EL (cell line): ENCODE data around the gene CPNE4.

Source experiments
- DNase-seq: peaks from one replicate; pipeline ENCODE4 v3.0.0-alpha.2; 2016

The CPNE4 gene

DNA sequence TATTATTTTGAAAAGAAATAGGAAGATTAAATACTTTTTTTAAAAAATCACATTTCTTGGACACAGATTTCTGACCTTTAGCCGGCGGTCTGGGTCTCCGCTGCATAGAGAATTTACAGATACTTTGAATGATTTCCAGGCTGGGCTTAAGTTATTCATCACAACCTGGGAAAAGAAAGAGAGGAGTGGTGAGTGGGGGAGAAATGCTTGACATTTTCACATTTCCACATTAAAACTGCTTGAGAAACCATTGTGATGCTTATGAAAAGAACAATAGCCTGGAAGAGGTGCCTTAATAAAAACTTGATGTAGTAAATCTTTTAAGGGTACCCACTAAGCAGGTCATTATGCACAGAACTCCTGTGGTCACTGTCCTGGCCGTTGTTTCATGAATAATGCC lies 365.2 kb downstream of the CPNE4 start:
- DNase-seq = no peak

DNA sequence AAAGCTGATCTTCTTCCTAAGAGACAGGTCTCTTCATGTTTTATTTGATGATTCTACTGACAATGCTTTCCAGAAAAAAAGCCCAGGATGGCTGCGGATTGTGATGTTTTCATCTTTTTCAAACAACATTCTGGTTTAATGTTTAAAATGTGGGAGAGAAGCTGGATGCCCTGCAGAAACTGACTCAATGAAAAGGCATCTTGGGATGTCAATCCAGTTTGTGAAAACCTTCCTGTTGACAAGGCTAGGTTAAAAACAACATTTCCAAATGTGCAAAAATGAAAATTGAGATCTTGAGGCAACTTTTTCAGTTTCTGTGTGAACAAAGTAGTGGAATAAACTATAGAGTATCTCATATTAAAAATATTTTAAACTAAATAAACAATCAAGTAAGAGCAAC lies 376.0 kb downstream of the CPNE4 start:
- no peak for DNase-seq

DNA sequence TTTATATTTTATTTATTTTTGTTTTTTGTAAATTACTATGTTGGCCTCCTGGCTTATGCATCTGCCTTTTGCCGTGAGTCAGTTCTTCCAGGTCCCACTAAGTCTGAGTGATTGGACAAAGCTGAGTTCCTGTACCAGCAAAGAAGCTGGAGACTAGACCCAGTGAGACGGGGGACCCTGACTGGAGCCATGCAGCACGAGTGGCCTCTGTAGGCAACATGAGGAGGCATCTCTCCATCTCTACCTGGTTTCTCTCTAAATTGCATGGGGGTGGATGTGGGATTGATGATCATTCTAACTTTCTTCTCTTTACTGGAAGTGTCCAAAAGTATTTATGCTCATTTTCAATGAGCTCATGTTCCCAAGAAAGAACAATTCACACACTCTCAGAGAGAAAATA lies 376.7 kb downstream of the CPNE4 start:
- DNase-seq = no peak

DNA sequence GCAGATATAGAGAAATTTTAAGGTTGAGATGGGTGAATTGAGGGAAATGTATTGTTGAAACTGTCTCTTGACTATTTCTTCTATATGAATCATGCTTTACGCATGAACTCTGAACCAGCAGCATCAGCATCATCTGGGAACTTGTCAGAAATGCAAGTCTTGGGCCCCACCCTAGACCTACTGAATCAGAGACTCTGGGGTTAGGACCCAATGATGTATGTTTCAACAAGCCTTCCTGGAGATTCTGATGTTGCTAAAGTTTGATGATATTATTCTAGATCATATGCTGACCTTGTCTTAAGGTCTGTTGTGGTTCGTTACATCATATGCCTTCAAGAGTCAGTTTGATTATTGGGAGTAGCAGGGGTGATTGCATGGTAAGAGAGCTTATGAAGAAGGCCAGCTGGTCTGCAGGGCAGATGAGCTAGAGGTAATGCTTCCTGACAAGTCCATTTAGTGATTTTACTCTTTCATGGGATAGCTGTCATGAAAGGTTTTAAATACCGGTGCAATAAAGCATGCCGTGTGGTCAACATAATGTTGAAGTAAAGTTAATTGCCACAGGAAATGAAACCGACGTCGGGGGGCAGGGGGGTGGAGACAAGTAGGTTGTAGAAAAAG lies 379.6 kb downstream of the CPNE4 start:
- peak; percentile 2 for DNase-seq

DNA sequence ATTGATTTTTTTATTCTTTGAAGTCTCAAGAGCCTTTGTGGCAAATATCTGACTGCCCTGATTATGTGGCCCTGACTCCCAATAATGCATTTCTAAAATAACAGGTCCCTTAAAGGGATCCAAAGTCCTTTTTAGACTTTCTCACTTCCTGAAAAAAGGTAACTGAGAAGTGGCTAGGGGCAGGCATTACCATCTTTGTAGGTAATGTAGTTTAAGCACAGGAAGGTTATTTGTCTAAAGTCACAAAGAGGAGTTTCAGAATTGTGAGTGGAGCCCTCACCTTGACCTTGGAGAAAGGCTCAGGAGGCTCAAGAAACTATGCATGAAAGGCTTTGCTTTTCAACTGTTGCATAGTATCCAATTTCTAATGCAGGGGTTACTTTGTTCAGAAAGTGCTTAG lies 389.2 kb downstream of the CPNE4 start:
- no peak for DNase-seq

DNA sequence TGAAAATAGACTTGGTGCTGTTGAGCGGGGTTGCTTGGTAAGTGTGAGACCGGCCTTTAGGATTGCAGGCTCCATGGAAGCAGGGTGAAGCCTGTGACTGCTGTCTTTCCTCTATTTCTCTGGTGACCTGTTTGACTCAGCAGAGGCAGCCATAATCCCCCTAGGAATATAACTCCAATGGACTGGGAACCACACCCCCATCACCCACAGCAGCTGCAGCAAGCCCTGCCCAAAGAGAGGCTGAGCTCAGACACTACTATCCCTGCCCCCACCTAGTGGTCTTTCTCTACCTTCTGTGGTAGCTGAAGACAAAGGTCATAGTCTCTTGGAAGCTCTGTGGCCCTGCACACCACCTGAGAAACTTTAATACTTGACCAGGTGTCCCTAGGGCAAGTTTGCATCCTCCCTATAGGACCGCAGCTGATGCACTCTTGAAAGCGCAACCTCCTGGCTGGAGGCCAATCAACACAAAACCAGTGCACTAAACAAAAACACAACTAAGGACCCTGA lies 398.5 kb downstream of the CPNE4 start:
- DNase-seq = no peak

DNA sequence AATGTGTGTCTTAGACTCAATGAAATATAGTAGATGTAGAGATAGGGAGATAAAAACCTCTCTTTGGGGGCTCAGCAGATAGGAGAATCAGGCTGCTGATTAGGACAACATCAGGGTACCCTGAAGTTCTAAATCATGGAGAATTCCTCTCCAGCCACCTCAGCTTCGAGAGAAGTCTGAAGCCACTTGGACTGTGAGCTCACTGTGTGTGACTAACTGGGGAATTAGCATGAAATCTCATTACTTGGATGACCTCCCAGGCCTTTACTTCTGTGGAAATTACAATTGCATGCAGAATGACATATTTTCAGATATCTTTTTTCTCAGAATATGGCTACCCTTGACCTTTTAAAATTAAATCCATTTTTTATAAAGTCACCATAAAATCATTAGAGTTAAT lies 404.0 kb downstream of the CPNE4 start:
- peak; percentile 5 for DNase-seq

DNA sequence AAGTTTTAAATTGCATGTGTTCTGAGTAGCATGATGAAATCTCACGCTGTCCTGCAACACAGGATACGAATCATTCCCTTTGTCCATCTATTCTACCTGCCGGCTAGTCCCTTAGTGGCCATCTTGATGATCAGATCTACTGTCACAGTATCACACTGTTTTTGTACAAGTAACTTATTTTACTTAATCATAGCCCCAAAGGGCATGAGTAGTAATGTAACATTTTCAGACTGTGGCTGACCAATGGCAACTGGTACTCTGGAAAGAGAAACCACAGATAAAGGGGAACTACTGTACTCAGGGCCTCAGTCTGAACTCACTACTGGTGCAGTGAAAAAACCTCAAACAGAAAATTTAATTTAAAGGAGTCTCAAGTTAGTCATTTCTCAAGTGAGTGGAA lies 404.7 kb downstream of the CPNE4 start:
- DNase-seq = peak; percentile 3

DNA sequence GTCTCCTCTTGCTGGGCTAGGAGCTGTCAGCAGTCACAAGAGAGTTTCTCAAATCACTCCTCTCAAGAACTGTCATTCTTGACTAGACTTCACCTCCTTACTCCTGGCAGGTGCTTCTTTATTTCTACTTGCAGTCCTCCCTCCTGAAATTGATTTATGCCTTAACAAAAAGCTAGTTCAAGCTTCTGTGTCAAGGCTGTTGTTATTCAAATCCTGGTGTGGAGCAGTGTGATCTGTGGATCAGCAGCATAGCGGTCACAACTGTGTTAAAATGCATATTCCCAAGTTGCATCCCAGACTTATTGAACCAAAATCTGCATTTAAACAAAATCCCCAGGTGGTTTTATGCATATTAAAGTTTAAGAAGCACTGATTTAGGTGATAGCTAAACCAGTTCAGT lies 411.4 kb downstream of the CPNE4 start:
- DNase-seq = no peak

DNA sequence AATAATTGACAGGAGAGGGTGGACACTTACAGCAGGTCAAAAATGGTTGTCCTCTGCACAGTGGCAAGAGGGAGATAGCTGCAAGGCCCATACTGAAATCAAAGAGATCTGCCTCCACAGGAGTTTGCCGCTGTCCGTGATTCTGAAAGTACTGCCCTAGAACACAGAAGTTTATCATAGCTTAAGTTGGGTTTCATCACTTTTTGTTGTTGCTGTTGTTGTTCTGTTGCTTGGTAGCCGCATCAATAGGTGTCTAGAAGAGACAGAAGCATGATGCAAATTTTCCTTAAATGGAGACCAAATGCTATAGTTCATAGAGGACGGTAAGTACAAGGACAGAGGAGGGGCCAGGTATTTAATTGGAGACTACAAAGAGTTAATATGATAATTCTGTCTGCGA lies 412.1 kb downstream of the CPNE4 start:
- DNase-seq = no peak

DNA sequence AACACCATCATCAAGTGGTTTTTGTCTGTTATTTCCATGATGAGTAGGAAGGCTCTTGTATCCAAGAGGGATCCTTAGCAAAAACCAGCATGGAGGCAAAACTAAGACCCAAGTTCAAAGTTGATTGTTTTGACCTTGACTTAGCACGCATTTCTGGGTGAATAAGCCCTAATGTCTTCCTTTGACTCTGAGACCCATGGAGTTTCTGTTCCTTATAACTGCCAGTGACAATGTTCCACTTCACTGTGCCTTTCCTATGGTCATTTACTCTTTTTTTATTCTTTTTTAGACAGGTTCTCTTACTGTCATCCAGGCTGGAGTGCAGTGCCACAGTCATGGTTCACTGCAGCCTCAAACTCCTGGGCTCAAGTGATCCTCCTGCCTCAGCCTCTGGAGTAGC lies 413.8 kb downstream of the CPNE4 start:
- no peak for DNase-seq

DNA sequence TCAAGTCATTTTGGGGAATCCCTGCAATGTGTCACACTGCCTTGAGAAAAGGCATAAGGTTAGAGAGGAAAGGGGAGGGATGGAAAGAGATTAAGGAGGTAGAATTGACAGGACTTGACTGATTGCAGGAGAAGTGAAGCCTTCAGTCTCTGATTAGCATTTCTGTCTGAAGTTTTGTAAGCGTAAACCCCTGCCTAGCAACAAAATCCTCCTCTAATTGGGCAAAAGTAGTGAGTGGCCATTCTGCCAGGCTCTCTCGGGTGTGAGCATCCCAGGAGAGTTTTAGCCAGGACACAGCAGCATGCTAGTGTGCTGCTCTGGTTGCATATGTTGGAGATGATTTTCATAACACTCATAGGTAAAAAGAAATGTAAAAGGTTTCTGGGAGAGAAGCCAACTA lies 415.0 kb downstream of the CPNE4 start:
- DNase-seq = no peak

DNA sequence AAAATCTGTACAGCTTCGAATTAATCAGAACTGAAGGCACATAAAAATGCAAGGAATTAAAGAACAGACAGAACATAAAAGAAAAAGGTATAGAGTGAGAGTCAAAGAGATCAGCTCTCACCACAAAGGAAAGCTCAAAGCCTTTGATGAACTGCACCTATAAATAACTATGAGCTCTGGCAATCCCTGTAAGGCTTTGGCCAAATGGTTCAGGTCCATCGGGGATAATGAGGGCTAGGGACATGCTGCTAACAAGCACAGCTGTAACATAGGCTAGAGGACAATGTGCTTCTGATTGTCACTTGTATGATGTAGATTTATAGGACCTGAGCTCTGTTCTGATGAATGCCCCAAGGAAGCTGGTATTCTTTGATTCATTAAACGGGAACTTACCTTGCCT lies 418.1 kb downstream of the CPNE4 start:
- DNase-seq = no peak

DNA sequence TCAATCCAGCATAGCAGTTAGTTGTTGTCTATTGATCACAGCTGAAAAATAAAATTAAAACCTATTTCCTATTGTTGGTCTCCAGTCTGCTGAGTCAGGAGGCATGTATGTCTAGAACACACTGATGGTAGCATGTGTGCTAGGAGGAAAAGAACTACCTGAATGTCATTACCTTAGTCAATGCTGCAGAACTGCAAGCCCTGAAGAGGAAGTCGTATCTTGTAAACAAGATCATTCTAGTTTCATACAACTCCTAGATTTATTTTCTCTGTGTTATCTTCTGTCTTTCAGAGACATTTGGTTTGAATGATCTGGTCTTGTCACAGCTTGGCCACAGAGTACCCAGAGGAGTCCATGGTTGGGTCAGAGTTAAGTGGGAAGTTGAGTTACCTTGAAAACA lies 422.1 kb downstream of the CPNE4 start:
- no peak for DNase-seq

DNA sequence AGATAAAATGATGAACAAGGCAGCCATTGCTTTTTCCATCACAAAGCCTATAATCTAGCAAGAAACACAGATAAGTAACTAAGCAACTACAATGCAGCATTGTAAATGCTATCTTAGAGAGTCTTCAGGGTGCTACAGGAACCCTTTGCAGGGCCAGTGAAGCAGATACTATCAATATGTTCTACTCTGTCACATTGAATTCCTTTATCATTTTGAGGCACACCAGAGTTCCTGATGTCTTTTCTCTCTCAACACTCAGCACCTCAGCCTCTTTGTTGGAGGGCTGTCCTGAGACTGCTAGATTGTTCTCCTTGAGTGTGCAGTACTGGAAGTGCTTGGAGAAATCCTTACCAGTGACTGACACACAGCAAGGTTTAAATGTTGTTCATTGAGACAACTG lies 424.6 kb downstream of the CPNE4 start:
- no peak for DNase-seq

DNA sequence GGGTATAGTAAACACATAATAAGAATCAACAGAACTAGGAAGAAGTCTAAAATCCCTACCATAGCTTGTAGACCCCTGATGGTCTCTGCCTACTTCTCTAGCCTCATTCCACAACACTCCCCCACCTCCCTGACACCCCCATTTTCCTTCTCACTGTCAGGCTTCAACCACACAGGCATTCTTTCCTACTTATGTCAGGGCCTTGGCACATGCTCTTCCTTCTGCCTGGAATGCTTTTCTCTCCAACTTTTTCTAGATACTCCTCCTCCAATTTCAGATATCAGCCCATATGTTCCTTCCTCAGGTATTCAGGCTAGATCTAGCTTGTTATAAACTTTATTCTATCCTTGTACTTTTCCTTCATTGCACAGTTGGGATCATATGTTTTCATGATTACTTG lies 426.1 kb downstream of the CPNE4 start:
- peak; percentile 25 for DNase-seq

DNA sequence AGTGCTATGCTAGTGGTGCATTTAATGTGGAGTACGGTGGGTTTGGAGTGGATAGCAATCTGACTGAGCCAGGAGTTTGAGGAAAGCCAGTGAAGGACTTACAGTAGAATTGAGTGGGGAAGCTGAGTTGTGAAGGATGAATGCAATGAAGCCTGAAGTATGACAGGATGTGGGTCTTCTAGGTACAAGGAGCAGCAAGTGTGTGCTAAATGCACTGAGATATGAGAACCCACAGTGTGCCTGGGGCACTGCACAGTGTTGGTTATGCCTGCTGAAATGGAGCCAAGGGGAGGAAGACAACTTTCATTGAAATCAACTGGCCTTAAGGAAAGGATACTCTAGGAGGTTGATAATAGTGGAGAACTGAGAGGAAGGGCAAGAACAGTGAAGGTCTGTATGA lies 426.5 kb downstream of the CPNE4 start:
- peak; percentile 5 for DNase-seq

DNA sequence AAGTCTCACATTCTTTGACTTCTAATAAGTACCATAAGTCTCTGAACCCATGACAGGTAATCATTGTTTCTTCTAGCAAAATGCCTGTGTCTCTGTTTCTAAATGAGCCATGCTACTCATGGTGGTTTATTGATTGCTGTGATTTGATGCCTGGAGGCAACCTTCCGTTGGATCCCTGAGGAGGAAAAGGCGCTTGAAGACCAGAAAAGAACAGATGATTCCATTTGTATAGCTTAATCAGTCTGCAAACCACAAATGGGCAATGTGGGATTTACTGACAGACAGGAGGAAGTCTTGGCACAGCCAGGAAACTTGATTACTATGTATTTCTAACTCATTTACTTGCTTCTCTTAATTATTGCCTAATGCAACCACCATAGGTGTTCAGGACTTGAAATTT lies 428.9 kb downstream of the CPNE4 start:
- no peak for DNase-seq

DNA sequence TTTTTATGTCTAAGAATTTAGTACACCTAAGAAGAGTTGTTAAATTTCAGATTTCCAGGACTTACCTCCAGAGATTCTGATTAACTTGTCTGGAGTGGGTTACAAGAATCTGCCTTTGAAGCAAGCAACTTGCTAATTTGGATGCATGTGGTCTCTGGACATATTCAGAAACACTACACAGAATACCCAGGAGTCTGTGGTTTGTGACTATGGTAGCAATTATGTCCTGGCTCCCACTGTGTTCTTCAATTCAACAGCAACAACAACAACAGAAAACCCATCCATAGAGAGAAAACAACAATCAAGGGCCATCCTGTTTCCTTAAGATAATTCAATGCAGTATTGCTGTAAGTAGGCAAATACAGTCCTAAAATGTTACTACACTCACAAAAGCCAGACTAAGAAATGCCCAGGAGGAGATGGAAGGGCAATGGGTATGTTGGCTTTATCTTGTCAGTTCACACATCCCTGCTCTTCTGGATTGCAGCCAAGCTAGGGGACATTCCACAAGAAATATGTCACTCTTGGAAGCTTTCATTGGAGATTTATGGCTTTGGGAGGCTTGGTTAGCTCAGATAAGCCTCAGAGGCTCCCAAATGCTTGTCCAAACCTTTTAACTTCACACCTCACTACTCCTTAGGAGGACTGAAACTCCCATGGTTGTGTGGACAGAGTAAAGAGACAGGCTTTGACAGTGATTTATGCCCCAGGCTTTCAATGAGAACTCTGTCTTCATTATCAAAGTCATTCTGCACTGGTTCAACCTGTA lies 432.6 kb downstream of the CPNE4 start:
- DNase-seq = peak; percentile 10

DNA sequence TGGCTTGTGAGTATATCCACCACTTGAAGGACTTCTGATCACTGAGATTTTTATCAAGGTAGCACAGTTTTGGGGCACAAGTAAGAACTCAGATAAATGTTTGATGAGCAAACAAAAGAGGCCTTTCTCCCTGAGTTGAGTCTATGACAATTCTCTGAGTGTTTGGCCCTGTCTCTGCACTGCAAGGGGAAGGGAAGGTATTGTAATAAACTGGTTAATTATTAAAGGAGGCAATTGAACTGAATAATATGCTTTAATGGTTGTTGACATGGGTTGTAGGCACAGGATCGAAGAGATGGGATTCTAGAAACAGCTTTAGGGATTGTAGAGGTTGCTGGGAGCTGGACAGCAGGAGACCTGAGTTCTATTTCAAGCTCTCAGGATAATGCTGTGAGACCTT lies 437.0 kb downstream of the CPNE4 start:
- no peak for DNase-seq

DNA sequence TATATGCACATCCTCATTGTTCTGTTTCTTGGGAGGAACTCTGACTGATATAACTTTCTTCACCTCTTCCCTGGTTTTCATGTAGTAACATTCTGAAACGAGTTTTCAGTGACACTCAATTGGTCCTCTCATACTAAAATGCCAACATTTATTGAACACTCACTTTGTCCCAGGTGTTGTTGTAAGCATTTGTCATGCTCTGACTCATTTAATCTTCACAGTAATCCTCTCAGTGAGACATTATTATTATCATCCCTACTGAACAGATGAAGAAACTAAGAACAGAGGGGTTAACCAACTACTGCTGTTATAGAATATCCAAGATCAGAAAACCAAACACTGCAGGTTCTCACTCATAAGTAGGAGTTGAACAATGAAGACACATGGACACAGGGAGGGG lies 437.9 kb downstream of the CPNE4 start:
- DNase-seq = no peak

DNA sequence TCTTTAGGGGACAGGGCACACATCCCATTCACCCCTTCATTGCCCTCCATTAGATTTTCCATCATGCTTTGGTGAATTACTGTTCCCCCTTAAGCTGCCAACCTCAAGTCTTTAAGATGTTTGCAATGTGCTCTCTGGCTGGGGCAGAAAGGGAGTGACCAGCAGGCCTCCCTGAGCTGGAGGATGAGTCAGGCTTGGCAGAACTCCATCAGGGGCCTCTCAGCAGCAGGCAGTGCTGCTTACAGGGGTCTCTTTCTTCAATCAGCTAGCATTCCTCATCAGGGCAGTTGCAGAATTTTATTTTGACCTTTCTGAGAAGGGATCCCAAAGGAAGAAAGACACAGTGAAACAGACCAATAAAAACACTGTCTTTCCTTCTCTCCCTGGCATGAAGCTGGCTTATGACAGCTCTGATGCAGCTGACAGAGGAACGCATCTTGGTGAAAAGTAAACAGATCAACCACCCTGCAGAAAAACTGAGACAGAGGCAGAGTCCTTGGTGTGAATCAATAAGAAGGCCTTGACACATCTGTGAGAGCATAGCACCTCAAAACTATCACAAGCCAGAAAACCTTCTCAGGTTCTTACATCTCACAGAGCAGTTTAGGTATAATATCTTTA lies 443.3 kb downstream of the CPNE4 start:
- peak; percentile 56 for DNase-seq

DNA sequence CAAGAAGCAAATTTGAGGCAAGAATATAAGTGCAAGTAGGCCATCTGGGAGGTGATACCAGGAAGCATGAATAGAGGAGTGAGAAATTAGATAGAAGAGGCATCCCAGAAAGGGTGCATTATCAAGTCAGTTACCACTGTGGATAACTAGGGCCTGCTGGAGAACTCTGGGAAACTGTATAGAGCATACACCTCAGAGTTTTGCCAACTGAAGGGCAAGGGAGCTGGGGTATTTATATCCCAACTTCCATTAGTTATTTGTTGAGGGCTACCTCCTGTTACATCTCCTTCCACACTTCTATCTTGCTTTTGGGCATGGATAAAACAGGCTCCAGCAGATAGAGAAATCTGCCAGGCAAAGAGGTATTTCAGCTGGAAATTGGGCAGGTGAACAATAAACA lies 448.5 kb downstream of the CPNE4 start:
- no peak for DNase-seq

DNA sequence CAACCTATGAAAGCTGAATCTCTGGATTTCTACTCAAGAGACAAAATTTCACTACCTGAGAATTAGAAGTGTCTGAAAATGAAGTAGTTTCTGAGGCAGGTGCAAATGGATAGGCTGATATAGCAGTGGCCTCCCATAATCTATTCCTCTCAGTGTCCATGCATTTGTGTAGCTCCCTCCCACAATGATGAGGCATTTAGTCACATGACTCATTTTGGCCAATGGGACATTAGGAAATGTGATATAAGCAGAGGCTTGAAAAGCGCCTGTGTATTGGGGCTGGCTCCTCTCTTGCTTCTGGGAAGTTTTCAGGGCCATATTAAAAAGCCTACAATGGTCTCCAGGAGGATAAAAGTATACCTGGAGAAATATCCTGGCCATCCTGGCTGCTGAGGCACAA lies 452.4 kb downstream of the CPNE4 start:
- DNase-seq = no peak
